ENCODE data around the gene SERPINH1.

SERPINH1 gene

DNA sequence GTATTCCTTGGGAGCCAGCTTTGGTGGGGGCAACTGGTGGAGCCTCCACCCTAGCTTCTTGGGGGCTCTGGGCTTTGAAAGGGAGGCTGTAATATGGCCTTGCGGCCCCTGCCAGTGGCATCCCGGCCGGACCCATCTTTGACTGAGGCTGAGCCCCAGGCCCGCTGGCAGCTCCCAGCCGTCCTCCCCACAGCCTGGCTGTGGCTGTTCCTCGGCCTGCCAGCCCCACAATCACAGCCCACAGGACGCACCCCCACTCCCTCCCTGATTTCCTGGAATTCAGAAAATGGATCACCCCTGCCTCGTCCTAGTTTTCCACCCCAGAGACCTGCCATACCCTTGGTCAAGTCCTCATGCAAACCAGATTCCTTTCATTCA is 23.2 kb downstream of the SERPINH1 start:
- no peaks in the 10 kb centered on the region for H3K79me2 ChIP-seq (ENCODE audit: low read length)
- no peaks in the 10 kb centered on the region for H3F3A ChIP-seq (ENCODE audit: insufficient read depth, low read length)
- no peak overlapping the region for H3K27ac ChIP-seq (ENCODE audit: low read length)
- DNase-seq, result no peak
- no peak for TF ChIP-seq EZH2phosphoT487 (IDR thresholded peaks at IDR 0.05; ENCODE audit: low read length)
- TF ChIP-seq EZH2 (optimal IDR thresholded peaks at IDR 0.05; ENCODE audit: low read depth, low read length), result no peak
- TF ChIP-seq, protein P1, sequence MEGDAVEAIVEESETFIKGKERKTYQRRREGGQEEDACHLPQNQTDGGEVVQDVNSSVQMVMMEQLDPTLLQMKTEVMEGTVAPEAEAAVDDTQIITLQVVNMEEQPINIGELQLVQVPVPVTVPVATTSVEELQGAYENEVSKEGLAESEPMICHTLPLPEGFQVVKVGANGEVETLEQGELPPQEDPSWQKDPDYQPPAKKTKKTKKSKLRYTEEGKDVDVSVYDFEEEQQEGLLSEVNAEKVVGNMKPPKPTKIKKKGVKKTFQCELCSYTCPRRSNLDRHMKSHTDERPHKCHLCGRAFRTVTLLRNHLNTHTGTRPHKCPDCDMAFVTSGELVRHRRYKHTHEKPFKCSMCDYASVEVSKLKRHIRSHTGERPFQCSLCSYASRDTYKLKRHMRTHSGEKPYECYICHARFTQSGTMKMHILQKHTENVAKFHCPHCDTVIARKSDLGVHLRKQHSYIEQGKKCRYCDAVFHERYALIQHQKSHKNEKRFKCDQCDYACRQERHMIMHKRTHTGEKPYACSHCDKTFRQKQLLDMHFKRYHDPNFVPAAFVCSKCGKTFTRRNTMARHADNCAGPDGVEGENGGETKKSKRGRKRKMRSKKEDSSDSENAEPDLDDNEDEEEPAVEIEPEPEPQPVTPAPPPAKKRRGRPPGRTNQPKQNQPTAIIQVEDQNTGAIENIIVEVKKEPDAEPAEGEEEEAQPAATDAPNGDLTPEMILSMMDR (IDR thresholded peaks at IDR 0.05; ENCODE audit: low read length), result no peak
- H4K20me1 ChIP-seq (ENCODE audit: insufficient read depth, low read length), result no peaks in the 10 kb centered on the region
- H2AFZ ChIP-seq (ENCODE audit: low read length), result no peak overlapping the region
- peaks cover 9% of the 10 kb centered on the region for H3K27me3 ChIP-seq (replicated peaks; ENCODE audit: insufficient read depth, low read length)
- H3K9me2 ChIP-seq (replicated peaks; ENCODE audit: insufficient read depth, low read length), result no peaks in the 10 kb centered on the region
- H3K9me3 ChIP-seq (replicated peaks; ENCODE audit: insufficient read depth, low read length), result no peaks in the 10 kb centered on the region
- no peaks in the 10 kb centered on the region for H3K4me1 ChIP-seq (ENCODE audit: low read length)
- H3K4me3 ChIP-seq (ENCODE audit: low read length), result no peak overlapping the region
- H3K4me2 ChIP-seq (ENCODE audit: low read depth, low read length), result no peak overlapping the region
- no peak overlapping the region for H3K9ac ChIP-seq (ENCODE audit: low read length)
- no peaks in the 10 kb centered on the region for H3K36me3 ChIP-seq (replicated peaks; ENCODE audit: insufficient read depth, low read length)

DNA sequence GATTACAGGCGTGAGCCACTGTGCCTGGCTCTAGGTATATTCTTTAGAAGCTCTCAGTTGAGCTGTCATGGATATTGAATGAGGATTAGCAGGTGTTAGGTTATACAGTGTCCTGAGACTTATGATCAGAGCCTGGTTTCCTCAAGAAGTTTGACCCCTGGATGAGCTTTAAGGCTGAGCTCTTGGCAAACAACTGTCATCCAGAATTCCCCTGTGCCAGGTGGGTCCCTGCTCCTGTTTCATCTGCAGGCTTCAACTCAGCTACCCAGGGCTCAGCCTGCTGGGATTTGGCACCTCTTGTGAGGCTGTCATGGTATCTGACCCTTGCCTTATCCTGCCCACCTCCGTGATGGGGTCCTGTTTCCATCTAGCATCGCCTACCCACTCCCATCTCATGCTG is 24.3 kb downstream of the SERPINH1 start:
- Histone ChIP-seq H3K9ac (ENCODE audit: low read length) (no peak overlapping the region), H3K36me3 (replicated peaks; ENCODE audit: insufficient read depth, low read length) (no peaks in the 10 kb centered on the region), H3K4me2 (ENCODE audit: low read depth, low read length) (no peak overlapping the region), H2AFZ (ENCODE audit: low read length) (no peak overlapping the region), H3K9me3 (replicated peaks; ENCODE audit: insufficient read depth, low read length) (no peaks in the 10 kb centered on the region), H4K20me1 (ENCODE audit: insufficient read depth, low read length) (no peaks in the 10 kb centered on the region), H3F3A (ENCODE audit: insufficient read depth, low read length) (no peaks in the 10 kb centered on the region), H3K27ac (ENCODE audit: low read length) (no peak overlapping the region), H3K79me2 (ENCODE audit: low read length) (no peaks in the 10 kb centered on the region), H3K4me3 (ENCODE audit: low read length) (no peak overlapping the region), H3K4me1 (ENCODE audit: low read length) (no peaks in the 10 kb centered on the region), H3K27me3 (replicated peaks; ENCODE audit: insufficient read depth, low read length) (peaks cover 6% of the 10 kb centered on the region), H3K9me2 (replicated peaks; ENCODE audit: insufficient read depth, low read length) (no peaks in the 10 kb centered on the region)
- TF ChIP-seq, protein P1 (IDR thresholded peaks at IDR 0.05; ENCODE audit: low read length), result no peak
- TF ChIP-seq EZH2phosphoT487 (IDR thresholded peaks at IDR 0.05; ENCODE audit: low read length), result no peak
- TF ChIP-seq EZH2 (optimal IDR thresholded peaks at IDR 0.05; ENCODE audit: low read depth, low read length), result no peak
- no peak for DNase-seq

DNA sequence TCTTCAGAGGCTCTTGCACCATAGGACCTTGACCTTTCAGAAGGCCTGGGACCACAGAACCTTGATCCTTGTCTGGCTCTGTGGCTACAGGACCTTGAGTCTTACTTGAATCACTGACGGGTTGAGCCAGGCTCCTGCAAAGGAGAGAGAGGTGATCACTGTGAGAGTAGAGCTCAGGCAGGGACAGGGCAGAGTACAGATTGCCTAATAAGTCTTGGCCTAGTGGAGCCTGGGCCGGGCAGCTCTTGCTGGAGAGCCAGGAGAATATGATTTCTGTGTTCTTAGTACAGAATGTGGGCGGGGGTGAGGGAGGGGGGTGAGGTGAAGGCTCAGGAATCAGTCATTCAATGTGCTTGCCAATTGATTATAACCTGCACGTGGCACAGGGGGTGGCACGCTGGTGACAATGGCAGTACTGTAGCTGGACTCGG is 26.0 kb downstream of the SERPINH1 start:
- no peaks in the 10 kb centered on the region for H3F3A ChIP-seq (ENCODE audit: insufficient read depth, low read length)
- H3K9ac ChIP-seq (ENCODE audit: low read length), result no peak overlapping the region
- DNase-seq, result no peak
- H3K9me3 ChIP-seq (replicated peaks; ENCODE audit: insufficient read depth, low read length), result no peaks in the 10 kb centered on the region
- no peaks in the 10 kb centered on the region for H3K27me3 ChIP-seq (replicated peaks; ENCODE audit: insufficient read depth, low read length)
- no peaks in the 10 kb centered on the region for H4K20me1 ChIP-seq (ENCODE audit: insufficient read depth, low read length)
- no peak overlapping the region for H2AFZ ChIP-seq (ENCODE audit: low read length)
- no peaks in the 10 kb centered on the region for H3K36me3 ChIP-seq (replicated peaks; ENCODE audit: insufficient read depth, low read length)
- H3K4me3 ChIP-seq (ENCODE audit: low read length), result no peak overlapping the region
- H3K79me2 ChIP-seq (ENCODE audit: low read length), result no peaks in the 10 kb centered on the region
- TF ChIP-seq, protein P1 (IDR thresholded peaks at IDR 0.05; ENCODE audit: low read length), result no peak
- no peak overlapping the region for H3K27ac ChIP-seq (ENCODE audit: low read length)
- H3K9me2 ChIP-seq (replicated peaks; ENCODE audit: insufficient read depth, low read length), result no peaks in the 10 kb centered on the region
- H3K4me2 ChIP-seq (ENCODE audit: low read depth, low read length), result no peak overlapping the region
- H3K4me1 ChIP-seq (ENCODE audit: low read length), result no peaks in the 10 kb centered on the region

Data from MM.1S (cell line).